GM18873 (cell line): ENCODE results near the gene HNF4A.

Source experiments
- ATAC-seq: cut with Tn5 transposase; IDR thresholded peaks from one replicate; pipeline ENCODE4 v1.9.1; 2021; ENCODE audit warnings: mild to moderate bottlenecking, moderate library complexity, moderate number of reproducible peaks; ENCODE audit not compliant: unreplicated experiment, low FRiP score

HNF4A gene

DNA sequence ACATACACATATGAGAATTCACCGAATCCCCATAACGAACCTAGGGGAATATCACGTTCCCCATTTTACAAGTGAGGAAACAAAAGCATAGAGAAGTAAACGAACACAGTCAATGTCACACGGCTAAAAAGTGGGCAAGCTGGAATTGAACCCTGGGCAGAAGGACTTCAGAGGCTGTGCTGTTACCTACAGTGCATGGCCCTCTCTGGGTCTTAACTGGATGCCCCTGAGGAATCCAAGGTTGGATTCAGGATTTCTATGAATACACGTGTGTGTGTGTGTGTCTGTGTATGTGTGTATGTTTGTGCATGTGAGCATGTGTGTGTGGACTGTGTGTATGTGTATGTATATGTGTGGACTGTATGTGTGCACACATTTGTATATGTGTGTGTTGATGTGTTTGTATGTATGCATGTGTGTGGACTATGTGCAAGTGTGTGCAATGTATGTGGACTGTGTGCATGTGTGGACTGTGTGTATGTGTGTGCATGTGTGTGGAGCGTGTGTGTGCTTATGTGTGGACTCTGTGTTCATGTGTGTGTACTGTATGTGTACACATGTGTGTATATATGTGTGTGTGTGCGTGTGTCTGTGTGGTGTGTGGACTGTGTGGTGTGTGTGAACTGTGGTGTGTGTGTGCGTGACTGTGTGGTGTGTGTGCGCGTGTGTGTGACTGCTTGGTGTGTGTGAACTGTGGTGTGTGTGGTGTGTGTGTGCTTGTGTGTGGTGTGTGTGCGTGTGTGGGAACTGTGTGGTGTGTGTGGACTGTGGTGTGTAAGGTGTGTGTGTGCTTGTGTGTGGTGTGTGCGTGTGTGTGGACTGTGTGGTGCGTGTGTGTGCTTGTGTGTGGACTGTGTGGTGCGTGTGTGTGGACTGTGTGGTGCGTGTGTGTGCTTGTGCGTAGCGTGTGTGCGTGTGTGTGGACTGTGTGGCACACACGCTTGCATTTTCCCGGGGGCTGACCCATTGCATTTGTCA, 49.0 kb downstream of the HNF4A start:
- ATAC-seq: no peak

DNA sequence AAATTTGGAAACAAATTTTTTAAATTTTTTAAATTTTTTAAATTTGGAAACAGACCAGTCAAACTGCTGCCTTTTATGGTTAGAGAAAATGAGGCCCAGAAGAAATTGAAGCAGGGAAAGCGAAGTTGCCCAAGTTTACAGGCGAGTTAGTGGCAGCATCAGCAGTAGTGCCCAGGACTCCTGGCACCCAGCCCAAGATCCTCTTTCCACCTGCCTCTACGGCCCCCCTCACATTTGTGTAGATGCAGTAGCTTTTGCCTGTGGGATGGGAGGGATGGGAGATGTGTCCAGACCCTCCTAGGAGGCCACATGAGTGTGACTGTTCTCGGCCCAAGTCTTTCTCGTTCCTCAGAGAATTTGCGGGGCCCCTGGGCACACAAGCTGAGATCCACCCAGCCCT, 49.8 kb downstream of the HNF4A start:
- no peak for ATAC-seq

DNA sequence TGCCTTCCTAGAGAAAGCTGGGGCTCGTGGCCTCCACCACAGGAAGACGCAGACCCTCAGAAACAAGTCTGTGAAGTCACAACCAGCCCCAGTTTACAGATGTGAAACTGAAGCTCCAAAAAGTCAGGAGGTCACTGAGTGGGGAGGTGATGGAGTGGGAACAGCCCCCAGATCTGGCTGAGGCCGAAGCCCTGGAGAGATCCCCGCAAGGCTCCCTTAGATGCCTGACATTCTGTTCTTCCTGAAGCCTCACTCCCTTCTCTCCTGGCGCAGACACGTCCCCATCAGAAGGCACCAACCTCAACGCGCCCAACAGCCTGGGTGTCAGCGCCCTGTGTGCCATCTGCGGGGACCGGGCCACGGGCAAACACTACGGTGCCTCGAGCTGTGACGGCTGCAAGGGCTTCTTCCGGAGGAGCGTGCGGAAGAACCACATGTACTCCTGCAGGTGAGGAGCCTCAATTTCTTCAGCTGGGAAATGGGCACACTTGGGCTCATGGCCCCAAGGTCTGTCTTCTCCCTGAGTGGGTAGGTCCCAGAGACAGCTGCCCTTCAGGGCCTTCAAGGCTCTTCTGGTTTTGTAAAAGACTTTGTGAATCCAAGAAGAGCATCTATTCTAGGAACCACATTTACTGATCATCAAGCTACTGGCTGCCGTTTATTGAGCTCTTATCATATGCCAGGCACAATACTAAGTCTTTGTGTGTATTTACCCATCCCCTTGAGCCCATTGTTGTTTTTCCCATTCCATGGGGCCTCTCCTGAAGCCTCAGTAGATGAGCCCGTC, 50.5 kb downstream of the HNF4A start:
- no peak for ATAC-seq

- ATAC-seq: no peak
These were observed 51.2 kb downstream of the HNF4A start for GRCh38 chr20:44406572-44407137.

DNA sequence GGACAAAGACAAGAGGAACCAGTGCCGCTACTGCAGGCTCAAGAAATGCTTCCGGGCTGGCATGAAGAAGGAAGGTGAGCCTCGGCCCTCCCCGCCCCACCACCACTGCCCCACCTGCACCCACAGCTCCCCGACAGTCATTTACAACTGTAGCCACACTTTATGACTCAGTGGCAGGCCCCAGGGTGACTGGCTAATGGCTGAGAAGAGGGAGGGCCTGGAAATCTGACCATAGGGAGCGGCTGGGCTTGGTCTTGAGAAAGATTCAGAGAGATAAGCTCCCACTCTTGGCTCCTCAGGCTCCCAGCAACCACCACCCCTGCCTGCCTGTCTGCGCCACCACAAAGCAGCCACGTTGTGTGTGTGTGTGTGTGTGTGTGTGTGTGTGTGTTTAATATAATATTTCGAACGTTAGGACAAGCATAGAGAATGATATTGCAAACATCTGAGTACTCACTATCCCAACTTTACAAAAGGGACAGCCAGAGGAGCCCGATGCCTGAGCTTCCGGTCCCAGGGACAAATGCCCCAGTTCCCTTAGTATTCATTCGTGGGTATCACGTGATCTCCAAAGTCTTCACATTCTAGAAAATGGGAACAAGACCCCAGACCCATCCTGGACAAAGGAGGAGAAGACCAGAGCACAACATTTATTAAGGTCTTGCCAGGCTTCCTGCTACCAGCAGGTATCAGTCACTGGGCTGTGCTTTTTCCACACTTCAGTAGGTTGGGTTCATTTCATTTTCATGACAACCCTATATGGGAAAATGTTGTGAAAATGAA, 52.1 kb downstream of the HNF4A start:
- no peak for ATAC-seq

DNA sequence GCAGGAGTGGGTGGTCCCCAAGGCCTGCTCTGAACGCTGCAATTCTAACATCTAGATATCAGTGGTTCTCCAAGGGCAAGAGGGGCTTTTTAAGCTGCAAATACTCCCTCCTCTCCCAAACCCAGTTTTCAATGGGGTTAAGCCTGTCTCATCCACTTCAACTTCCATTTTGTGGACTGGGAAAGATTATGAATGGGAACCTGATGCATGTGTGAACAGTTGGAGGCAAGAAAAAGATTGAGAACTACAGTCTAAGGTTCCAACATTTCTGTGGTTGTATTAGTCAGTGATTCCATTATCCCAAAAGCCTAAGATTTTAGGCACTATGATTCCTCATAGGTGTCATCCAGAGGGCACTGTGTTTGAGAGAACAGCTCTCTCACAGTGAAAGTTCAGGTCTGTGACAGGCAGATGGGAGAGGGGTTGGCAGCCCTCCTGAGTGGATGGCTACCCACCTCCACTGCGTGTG, 53.7 kb downstream of the HNF4A start:
- no peak for ATAC-seq

GRCh38 chr20:44410583-44411019, 55.1 kb downstream of the HNF4A start:
- ATAC-seq: no peak

GRCh38 chr20:44411020-44411756, 55.7 kb downstream of the HNF4A start:
- ATAC-seq: no peak

GRCh38 chr20:44411757-44412401, 56.4 kb downstream of the HNF4A start:
- ATAC-seq: no peak

DNA sequence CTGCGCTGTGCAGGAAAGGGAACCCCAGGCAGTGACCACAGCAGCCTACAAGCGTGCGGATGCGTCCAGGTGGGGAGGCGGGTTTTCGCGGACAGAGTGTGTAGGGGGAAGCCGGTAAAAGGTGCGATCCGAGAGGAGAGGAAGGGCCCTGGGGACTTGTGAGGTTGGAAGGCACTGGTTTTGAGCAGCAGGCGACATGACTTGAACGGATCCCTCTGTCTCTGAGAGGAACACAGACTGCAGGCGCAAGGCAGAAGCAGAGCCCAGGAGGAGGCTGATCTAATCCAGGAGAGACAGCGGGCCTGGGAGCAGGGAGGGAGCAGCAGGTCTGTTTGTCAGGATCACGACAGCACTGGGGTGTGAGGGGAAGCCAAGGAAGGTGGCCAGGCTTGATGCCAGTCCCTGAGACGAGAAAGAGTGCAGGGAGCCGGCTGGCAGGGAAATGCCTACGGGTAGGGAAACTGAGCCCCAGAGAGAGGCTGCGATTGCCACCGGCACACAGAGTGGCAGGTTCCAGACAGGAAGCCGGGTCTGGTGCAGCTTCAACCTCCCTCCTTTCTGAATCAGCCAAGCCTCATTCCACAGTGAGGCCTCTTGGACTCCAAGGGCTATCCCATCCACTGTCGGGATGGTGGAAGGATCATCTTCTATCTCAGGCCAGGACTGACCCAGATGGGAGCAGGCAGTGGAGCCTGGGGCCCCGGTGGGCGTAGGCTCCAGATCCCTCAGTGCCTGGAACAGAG, 57.1 kb downstream of the HNF4A start:
- no peak for ATAC-seq

- ATAC-seq: no peak
These were observed 58.3 kb downstream of the HNF4A start for GRCh38 chr20:44413575-44414345.

GRCh38 chr20:44414346-44414714, 58.8 kb downstream of the HNF4A start:
- ATAC-seq: no peak

- ATAC-seq: no peak
These were observed 59.3 kb downstream of the HNF4A start for GRCh38 chr20:44414808-44415207.

- ATAC-seq: no peak
These were observed 60.6 kb downstream of the HNF4A start for GRCh38 chr20:44415833-44416715.

GRCh38 chr20:44418069-44418905, 62.8 kb downstream of the HNF4A start:
- ATAC-seq: no peak
